ENCODE data around the gene ASPHD1. TPM values are rescaled to one million over a fixed set of nuclear protein-coding genes. Genes with fewer than 3 reads are reported as not detected.
A peak's percentile ranks its signal among the peaks of the same experiment; 100 is the strongest.

ASPHD1 gene, protein sequence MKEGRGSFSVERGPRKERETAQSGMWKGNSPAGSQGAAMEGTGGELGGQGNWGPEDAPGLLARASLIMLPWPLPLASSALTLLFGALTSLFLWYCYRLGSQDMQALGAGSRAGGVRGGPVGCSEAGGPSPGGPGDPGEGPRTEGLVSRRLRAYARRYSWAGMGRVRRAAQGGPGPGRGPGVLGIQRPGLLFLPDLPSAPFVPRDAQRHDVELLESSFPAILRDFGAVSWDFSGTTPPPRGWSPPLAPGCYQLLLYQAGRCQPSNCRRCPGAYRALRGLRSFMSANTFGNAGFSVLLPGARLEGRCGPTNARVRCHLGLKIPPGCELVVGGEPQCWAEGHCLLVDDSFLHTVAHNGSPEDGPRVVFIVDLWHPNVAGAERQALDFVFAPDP
- 13.6 to 14.6 TPM (median 14.2 TPM) in 3 replicates for total RNA-seq

DNA sequence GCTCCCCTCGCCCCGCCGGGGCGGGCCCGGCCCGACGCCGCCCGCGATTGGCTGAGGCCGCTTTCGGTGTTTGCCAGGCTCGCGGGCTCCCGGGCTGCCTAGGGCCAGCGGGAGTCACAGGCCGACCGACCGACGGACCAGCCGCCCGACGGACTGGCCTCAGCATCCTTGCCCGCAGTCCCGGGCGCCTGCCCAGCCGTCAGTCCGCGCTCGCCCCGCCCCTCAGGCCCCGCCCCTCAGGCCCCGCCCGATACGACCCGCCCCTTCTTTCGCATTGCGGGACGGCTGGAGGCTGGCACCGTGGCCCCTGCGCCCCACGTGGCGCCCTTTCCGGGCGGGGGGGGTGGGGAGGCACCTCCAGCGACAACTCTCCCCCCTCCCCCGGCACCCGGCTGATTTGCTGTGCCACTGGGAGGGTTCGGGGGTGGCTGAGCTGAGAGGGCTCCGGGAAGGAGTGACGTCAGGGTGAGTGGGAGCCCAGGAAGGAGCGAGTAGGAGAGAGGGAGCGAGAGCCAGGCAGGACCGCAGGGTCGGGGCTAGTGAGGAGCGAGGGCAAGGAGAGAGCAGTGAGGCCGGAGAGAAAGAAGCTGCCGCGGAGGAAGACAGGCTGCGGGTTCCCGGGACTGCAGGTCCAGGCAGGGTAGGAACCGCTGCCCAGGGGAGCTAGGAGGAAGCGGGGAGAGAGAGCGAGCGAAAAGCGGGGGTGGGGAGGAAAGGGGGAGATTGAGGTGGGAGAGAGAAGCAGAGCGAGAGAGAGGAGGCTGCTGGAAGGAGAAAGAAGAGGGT, at the start of gene ASPHD1:
Gene ASPHD1, plus strand, starts transcription at position 387 of the 786 bp plus-strand sequence. CDS start 484 bp downstream, outside the sequence.
- H3K9me3 Mint-ChIP-seq, result no peaks in the 10 kb centered on the region
- peaks cover 39% of the 10 kb centered on the region for H3K27me3 Mint-ChIP-seq (ENCODE audit: low read depth)
- H3K36me3 Mint-ChIP-seq, result no peaks in the 10 kb centered on the region
- DNase-seq (ENCODE audit: low spot score in 2 of 2, unreplicated experiment in 2 of 2), result peak in 1 of 2 experiments; percentile 76
- H3K4me3 Mint-ChIP-seq, result peak within 1 kb of the TSS; percentile 83
- TF ChIP-seq, protein P1, sequence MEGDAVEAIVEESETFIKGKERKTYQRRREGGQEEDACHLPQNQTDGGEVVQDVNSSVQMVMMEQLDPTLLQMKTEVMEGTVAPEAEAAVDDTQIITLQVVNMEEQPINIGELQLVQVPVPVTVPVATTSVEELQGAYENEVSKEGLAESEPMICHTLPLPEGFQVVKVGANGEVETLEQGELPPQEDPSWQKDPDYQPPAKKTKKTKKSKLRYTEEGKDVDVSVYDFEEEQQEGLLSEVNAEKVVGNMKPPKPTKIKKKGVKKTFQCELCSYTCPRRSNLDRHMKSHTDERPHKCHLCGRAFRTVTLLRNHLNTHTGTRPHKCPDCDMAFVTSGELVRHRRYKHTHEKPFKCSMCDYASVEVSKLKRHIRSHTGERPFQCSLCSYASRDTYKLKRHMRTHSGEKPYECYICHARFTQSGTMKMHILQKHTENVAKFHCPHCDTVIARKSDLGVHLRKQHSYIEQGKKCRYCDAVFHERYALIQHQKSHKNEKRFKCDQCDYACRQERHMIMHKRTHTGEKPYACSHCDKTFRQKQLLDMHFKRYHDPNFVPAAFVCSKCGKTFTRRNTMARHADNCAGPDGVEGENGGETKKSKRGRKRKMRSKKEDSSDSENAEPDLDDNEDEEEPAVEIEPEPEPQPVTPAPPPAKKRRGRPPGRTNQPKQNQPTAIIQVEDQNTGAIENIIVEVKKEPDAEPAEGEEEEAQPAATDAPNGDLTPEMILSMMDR (IDR thresholded peaks at IDR 0.05; ENCODE audit: unreplicated experiment), result no peak
- peaks cover 28% of the 10 kb centered on the region for H3K4me1 Mint-ChIP-seq
- H3K27ac Mint-ChIP-seq, result peak within 1 kb of the TSS; percentile 94

DNA sequence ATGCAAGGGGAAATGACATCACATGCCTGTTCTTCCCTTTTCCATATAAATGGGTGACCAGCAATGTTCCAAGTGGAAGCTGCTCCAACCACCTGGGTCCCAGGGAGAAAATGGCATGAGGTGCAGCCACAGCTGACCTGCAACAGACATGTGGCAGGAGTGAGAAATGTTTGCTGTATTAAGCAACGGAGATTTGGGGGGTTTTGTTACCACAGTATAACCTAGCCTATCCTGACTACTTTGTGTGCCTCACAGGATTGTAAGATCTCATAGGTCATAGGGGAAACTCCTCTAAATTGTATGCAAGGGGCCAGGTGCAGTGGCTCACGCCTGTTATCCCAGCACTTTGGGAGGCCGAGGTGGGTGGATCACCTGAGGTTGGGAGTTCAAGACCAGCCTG, 49.3 kb upstream of the ASPHD1 start:
- no peak overlapping the region for H3K27ac Mint-ChIP-seq
- no peak overlapping the region for H3K4me3 Mint-ChIP-seq
- no peaks in the 10 kb centered on the region for H3K9me3 Mint-ChIP-seq
- no peaks in the 10 kb centered on the region for H3K36me3 Mint-ChIP-seq
- H3K27me3 Mint-ChIP-seq (ENCODE audit: low read depth), result no peaks in the 10 kb centered on the region
- DNase-seq (ENCODE audit: low spot score in 2 of 2, unreplicated experiment in 2 of 2), result no peak
- TF ChIP-seq, protein P1 (IDR thresholded peaks at IDR 0.05; ENCODE audit: unreplicated experiment), result no peak
- H3K4me1 Mint-ChIP-seq, result peaks cover 16% of the 10 kb centered on the region

DNA sequence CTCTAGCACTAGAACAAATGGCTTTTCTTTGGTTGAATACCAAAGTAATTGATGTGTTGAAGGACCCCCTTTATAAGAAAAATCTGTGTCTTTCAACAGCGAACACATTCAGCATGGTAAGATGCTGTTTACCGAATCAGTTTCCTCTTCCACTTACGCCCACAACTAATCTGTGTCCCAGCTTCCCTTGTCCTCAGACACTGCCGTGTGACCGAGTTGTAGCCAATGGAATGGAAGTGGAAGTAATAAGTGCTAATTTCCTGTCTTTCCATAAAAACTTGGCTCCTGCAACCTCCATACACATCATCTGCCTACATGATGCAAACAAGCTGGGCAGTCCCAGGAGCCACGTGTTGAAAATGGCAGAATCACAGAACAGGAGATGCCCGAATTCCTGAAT, 47.6 kb upstream of the ASPHD1 start:
- Mint-ChIP-seq H3K4me1 (peaks cover 16% of the 10 kb centered on the region), H3K27me3 (ENCODE audit: low read depth) (no peaks in the 10 kb centered on the region), H3K36me3 (no peaks in the 10 kb centered on the region), H3K4me3 (no peak overlapping the region), H3K9me3 (no peaks in the 10 kb centered on the region), H3K27ac (no peak overlapping the region)
- TF ChIP-seq, protein P1 (IDR thresholded peaks at IDR 0.05; ENCODE audit: unreplicated experiment), result no peak
- no peak for DNase-seq (ENCODE audit: low spot score in 2 of 2, unreplicated experiment in 2 of 2)

DNA sequence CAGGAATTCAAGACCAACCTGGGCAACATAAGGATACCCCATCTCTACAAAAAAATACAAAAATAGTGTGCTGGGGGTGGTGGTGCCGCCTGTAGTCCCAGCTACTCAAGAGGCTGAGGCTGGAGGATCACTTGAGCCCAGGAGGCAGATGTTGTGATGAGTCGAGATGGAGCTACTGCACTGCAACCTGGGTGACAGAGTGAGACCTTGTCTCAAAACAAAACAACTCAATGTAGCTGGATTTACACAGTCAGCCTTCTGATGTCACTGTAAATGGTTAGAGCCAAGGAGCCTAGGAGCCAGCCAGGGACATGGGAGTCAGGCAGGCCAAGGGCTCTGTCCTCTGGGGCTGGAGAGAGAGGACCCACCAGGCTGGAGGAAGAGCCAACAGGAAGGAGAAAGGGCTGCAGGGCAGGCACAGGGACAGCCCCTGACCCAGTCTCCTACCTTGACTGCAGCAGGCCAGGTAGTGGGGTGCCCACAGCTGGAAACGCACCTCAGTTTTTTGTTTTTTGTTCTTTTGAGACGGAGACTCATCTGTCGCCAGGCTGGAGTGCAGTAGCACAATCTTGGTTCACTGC, 45.7 kb upstream of the ASPHD1 start:
- Mint-ChIP-seq H3K36me3 (peaks cover 6% of the 10 kb centered on the region), H3K27ac (no peak overlapping the region), H3K4me1 (peaks cover 6% of the 10 kb centered on the region), H3K4me3 (no peak overlapping the region), H3K27me3 (ENCODE audit: low read depth) (no peaks in the 10 kb centered on the region), H3K9me3 (no peaks in the 10 kb centered on the region)
- TF ChIP-seq, protein P1 (IDR thresholded peaks at IDR 0.05; ENCODE audit: unreplicated experiment), result no peak
- no peak for DNase-seq (ENCODE audit: low spot score in 2 of 2, unreplicated experiment in 2 of 2)

DNA sequence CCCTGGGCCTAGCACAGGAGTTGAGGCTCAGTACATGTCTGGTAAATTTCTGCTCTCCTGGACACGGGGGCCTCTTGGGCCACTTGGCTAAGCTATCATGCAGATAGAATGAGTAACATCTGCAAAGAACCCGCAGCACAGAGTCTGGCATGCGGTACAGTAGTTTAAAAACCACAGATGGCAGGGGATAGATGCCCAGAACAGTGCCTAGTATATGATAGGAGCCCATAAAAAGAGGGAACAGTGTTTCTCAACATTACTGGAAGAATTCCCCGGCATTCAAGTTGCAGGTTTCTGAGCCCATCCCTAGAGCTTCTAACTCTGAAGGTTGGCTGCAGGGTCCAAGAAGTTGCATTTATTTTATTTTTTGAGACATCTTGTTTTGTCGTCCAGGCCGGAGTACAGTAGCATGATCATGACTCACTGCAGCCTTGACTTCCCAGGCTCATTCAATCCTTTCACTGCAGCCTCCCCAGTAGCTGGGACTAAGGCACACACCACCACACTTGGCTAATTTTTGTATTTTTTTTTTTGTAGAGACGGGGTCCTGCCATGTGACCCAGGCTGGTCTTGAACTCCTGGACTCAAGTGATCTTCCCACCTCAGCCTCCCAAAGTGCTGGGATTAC, 43.0 kb upstream of the ASPHD1 start:
- no peak for DNase-seq (ENCODE audit: low spot score in 2 of 2, unreplicated experiment in 2 of 2)
- Mint-ChIP-seq H3K4me1 (peaks cover 6% of the 10 kb centered on the region), H3K27ac (no peak overlapping the region)

More for the DNA sequence above, 43.0 kb upstream of the ASPHD1 start:
- H3K9me3 Mint-ChIP-seq, result no peaks in the 10 kb centered on the region
- TF ChIP-seq, protein P1 (IDR thresholded peaks at IDR 0.05; ENCODE audit: unreplicated experiment), result no peak
- peaks cover 11% of the 10 kb centered on the region for H3K36me3 Mint-ChIP-seq
- H3K27me3 Mint-ChIP-seq (ENCODE audit: low read depth), result no peaks in the 10 kb centered on the region
- no peak overlapping the region for H3K4me3 Mint-ChIP-seq

Measured in mesothelial cell of epicardium (in vitro differentiated cells).